Fibroblast of skin of left biceps (primary cell): ENCODE data around the gene NFYB.
"Not testable (repeated sequence)": the region's sequence is repeated elsewhere in the genome, so short reads cannot be mapped to it uniquely, and the experiment has no call there.

Source experiments
- DNase-seq, 2 experiments: peaks; one replicate each; pipeline ENCODE4 v3.0.0-alpha.2; 2013; ENCODE audit warnings: low read depth in 2 of 2

NFYB gene

GRCh38 chr12:104163028-104163427 lies 25.0 kb upstream of the NFYB start:
- not testable (repeated sequence) for DNase-seq

GRCh38 chr12:104155711-104156555 lies 17.9 kb upstream of the NFYB start:
- no peak for DNase-seq

- DNase-seq, result no peak
Measured at GRCh38 chr12:104154806-104155205, 16.8 kb upstream of the NFYB start.

GRCh38 chr12:104154286-104154685 lies 16.3 kb upstream of the NFYB start:
- DNase-seq, result no peak

- DNase-seq, result no peak
Measured at GRCh38 chr12:104152685-104153241, 14.8 kb upstream of the NFYB start.

- no peak for DNase-seq
Measured at GRCh38 chr12:104150416-104150815, 12.4 kb upstream of the NFYB start.

- no peak for DNase-seq
Measured at GRCh38 chr12:104147346-104147745, 9.3 kb upstream of the NFYB start.

GRCh38 chr12:104143918-104144317 lies 5.9 kb upstream of the NFYB start:
- DNase-seq, result no peak

- no peak for DNase-seq
Measured at GRCh38 chr12:104143002-104143401, 5.0 kb upstream of the NFYB start.

GRCh38 chr12:104142543-104142942 lies 4.5 kb upstream of the NFYB start:
- no peak for DNase-seq

- no peak for DNase-seq
Measured at GRCh38 chr12:104138797-104139152, 765 bp upstream of the NFYB start.

GRCh38 chr12:104137001-104137901 lies 759 bp downstream of the NFYB start:
- no peak for DNase-seq

- DNase-seq, result peak in 1 of 2 experiments; percentile 12
Measured at GRCh38 chr12:104136577-104136976, 1.4 kb downstream of the NFYB start.

GRCh38 chr12:104134882-104135281 lies 3.1 kb downstream of the NFYB start:
- no peak for DNase-seq

- DNase-seq, result no peak
Measured at GRCh38 chr12:104133866-104134265, 4.1 kb downstream of the NFYB start.

GRCh38 chr12:104133321-104133720 lies 4.7 kb downstream of the NFYB start:
- DNase-seq, result no peak

- DNase-seq, result no peak
Measured at GRCh38 chr12:104132351-104132956, 5.6 kb downstream of the NFYB start.

GRCh38 chr12:104131609-104132008 lies 6.4 kb downstream of the NFYB start:
- DNase-seq, result no peak

- no peak for DNase-seq
Measured at GRCh38 chr12:104130760-104131159, 7.2 kb downstream of the NFYB start.

GRCh38 chr12:104126548-104126947 lies 11.5 kb downstream of the NFYB start:
- no peak for DNase-seq

GRCh38 chr12:104122298-104122697 lies 15.7 kb downstream of the NFYB start:
- no peak for DNase-seq

- DNase-seq, result peak in 1 of 2 experiments; percentile 27
Measured at GRCh38 chr12:104121001-104121400, 17.0 kb downstream of the NFYB start.
